ENCODE data around the gene YES1.
"Not testable (repeated sequence)": the region's sequence is repeated elsewhere in the genome, so short reads cannot be mapped to it uniquely, and the experiment has no call there.

Gene YES1

DNA sequence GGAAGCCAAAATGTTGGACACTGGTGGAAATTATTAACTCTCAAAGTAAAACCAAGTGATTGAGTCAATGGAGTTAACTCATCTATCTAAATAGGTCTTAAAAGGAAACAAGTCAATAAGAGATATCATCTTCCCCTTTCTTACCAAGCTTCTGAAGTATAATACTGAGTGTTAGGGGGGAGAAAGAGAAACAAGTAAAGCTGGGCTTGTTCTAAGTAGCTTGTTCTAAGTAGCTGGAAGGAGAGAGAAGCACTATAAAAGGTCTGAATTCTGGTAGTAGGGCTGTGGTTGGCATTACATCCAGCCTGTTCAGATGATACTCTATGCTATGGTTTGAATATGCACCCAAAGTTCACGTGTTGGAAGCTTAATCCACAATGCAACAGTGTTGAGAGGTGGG, 26.8 kb downstream of the YES1 start:
- DNase-seq (ENCODE audit: low read depth in 3 of 3, low spot score in 1 of 3): no peak

DNA sequence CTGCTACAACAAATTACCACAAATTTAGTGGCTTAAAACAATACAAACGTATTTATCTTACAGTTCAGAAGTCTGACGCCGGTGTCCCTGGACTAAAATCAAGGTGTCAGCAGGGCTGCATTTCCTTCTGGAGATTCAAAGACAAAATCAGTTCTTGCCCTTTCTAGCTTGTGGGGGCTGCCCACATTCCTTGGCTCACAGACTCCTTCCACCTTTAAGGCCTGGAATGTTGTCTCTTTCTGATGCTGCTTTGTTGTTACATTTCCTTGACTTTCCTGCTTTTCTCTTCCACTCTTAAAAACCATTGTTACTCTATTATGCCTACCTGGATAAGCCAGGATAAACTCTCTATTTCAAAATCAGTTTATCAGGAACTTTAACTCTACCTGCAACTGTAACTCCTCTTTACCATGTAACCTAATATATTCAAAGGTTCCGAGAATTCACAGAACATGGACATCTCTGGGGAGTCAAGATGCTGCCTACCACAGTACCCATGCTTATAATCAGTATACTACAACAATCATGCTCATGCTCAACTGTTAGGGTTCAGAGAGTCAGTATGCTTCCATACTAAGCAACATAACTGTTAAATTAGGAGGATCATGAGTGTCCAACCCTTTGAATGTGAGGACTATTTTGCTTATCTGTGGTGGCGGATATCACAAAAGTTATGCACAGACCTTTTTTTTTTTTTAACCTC, 27.4 kb downstream of the YES1 start:
- no peak for DNase-seq (ENCODE audit: low read depth in 3 of 3, low spot score in 1 of 3)

DNA sequence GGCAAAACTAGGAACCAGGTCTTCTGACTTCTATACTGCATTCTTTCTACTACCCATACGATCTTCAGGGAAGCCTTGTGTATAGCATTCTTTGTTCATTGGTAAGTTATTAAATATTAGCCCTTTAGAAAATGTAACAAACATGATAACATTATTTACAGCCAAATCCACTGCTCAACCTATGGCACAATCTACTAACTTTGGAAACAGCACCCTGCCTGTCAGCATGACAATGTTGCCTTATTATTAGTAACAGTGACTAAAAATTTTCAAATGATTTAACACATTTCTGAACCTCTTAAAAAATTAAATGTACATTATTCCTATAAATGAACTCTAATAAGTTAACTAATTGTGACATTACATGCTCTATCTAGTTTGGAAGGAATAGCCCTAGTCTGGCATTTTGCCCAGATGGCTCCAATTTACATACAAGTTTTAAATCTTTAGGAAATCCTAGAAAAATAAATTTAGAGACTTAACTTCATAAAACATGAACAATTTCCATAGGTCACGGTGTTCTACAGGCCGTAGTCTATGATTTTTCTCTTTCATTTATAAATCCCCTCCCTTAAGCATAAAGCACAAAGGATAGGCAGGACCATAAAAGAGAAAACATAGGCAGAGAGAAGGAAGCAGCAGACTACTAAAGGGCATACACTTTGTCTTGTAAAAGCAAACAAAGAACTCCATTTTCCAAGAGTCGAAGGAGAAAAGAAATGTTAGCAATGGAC, 33.7 kb downstream of the YES1 start:
- no peak for DNase-seq (ENCODE audit: low read depth in 3 of 3, low spot score in 1 of 3)

GRCh38 chr18:777021-777420, 35.0 kb downstream of the YES1 start:
- no peak for DNase-seq (ENCODE audit: low read depth in 3 of 3, low spot score in 1 of 3)

GRCh38 chr18:776044-776443, 36.0 kb downstream of the YES1 start:
- DNase-seq (ENCODE audit: low read depth in 3 of 3, low spot score in 1 of 3): not testable (repeated sequence)

DNA sequence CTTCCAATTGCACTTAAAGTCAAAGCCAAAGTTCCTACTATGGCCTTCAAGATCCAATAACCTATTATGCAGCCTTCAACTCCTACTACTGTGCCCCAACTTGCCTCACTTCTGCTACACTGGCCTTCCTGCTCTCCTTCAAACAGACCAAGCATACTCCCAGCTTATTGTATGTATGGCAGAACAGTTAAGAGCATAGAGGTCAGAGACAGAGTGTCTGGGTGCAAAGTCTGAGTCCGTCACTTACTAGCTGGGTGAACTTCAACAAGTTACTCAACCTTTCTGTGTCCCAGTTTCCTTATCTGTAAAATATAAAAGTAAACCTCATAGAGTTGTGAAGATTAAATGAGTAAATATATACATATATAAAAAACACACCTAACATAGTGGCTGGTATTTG, 37.2 kb downstream of the YES1 start:
- DNase-seq (ENCODE audit: low read depth in 3 of 3, low spot score in 1 of 3): no peak

DNA sequence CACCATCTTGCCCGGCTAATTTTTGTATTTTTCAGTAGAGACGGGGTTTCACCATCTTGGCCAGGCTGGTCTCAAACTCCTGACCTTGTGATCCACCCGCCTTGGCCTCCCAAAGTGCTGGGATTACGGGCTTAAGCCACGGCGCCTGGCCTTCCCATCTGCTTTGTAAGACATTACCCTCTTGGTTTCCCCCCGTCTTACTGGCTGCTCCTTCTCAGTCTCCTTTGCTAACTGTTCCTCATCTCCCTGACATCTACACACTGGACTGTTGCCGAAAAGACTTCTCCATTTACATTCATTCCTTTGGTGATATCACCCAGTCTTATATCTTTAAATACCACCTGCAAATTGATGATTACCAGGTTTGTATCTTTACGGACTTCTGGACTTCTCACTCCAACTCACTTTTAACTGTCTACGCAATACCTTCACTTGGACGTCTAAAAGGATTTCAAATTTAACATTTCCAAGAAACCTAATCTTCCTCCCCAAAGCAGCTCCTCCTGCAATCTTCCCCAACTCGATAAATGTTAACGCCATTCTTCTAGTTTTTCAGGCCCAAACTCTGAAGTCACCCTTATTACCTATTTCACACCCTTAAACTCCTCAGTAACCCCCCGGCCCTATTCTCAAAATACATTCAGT, 37.9 kb downstream of the YES1 start:
- no peak for DNase-seq (ENCODE audit: low read depth in 3 of 3, low spot score in 1 of 3)

- no peak for DNase-seq (ENCODE audit: low read depth in 3 of 3, low spot score in 1 of 3)
Observed at GRCh38 chr18:770583-770961, 41.5 kb downstream of the YES1 start.

DNA sequence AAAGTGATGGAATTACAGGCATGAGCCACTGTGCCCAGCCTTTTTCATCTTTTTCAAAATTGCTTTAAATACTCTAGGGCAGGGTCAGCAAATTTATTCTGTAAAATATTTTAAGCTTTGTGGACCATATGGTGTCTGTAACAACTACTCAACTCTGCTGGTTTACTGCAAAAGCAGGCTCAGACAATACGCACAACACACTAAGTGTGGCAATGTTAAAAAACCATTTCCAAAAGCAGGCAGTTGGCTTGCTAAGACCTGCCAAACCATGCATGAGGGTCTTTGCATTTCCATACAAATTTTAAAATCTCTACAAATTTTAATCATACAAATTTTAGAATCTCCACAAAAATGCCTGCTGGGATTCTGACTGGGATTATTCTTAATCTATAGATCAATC, 44.1 kb downstream of the YES1 start:
- DNase-seq (ENCODE audit: low read depth in 3 of 3, low spot score in 1 of 3): no peak

DNA sequence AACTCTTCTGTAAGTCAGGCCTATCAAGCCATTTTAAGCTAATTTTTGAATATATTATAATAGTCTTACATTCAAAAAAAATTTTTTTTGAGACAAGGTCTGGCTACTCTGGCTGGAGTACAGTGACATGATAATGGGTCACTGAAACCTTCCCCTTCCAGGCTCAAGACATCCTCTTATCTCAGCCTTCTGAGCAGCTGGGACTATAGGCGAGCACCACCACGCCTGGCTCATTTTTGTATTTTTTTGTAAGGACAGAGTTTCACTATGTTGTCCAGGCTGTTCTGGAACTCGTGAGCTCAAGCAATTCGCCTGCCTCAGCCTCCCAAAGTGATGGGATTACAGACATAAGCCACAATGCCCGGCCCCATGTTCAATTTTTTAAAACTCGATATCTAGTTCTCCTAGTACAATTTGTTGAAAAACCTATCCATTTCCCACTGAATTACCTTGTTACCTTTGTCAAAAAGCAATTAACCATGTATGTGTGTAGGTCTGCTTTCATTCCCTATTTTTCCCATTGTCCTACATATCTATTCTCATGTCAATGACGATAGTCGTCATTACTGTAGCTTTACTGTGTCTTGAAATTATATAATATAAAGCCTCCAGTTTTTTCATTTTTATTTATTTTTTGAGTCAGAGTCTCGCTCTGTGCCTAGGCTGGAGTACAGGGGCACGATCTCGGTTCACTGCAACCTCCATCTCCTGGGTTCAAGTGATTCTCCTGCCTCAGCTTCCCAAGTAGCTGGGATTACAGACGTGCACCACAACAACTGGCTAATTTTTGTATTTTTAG, 44.8 kb downstream of the YES1 start:
- no peak for DNase-seq (ENCODE audit: low read depth in 3 of 3, low spot score in 1 of 3)

GRCh38 chr18:766550-766860, 45.5 kb downstream of the YES1 start:
- DNase-seq (ENCODE audit: low read depth in 3 of 3, low spot score in 1 of 3): no peak

- DNase-seq (ENCODE audit: low read depth in 3 of 3, low spot score in 1 of 3): no peak
Observed at GRCh38 chr18:765764-766549, 46.1 kb downstream of the YES1 start.

DNA sequence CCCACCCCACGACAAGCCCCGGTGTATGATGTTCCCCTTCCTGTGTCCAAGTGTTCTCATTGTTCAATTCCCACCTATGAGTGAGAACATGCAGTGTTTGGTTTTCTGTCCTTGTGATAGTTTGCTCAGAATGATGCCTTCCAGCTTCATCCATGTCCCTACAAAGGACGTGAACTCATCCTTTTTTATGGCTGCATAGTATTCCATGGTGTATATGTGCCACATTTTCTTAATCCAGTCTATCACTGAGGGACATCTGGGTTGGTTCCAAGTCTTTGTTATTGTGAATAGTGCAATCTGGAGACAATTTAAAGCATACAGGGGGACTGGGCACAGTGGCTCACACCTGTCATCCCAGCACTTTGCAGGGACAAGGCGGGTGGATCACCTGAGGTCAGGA, 52.2 kb downstream of the YES1 start:
- DNase-seq (ENCODE audit: low read depth in 3 of 3, low spot score in 1 of 3): not testable (repeated sequence)

DNA sequence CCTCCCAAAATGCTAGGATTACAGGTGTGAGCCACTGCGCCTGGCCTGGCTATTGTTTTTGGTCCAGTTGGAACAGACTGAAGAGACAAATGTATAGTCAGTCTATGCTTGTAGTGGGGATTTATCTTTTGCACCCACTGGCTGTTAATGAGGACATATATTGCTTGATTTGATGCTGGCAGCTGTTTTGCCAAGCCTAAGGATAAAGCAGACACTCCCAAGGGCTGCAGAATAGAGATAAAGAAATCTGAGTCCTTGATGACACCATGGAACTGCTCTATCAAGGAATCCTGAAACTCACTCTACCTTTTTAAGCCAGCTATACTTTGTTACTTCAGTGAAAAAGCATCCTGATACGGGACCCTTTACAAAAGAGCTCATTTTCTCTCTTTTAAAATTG, 56.5 kb downstream of the YES1 start:
- DNase-seq (ENCODE audit: low read depth in 3 of 3, low spot score in 1 of 3): no peak

DNA sequence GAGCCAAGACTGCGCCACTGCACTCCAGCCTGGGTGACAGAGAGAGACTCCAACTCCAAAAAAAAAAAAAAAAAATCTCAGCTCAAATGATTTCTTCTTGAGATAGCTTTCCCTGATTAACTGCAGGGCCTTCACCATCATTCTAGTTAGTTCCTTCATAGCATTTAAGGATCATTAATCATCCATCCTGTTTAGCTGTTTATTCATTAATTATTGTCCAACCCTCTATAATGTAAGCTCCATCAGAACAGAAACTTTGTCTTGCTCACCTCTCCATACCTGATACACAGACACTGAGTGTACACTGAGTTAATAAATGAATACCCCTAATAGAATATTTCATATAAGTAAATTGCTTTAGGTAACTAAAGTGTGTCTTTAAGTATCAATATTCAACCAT, 57.4 kb downstream of the YES1 start:
- DNase-seq (ENCODE audit: low read depth in 3 of 3, low spot score in 1 of 3): no peak

- DNase-seq (ENCODE audit: low read depth in 3 of 3, low spot score in 1 of 3): no peak
Observed at GRCh38 chr18:750456-750855, 61.6 kb downstream of the YES1 start.

DNA sequence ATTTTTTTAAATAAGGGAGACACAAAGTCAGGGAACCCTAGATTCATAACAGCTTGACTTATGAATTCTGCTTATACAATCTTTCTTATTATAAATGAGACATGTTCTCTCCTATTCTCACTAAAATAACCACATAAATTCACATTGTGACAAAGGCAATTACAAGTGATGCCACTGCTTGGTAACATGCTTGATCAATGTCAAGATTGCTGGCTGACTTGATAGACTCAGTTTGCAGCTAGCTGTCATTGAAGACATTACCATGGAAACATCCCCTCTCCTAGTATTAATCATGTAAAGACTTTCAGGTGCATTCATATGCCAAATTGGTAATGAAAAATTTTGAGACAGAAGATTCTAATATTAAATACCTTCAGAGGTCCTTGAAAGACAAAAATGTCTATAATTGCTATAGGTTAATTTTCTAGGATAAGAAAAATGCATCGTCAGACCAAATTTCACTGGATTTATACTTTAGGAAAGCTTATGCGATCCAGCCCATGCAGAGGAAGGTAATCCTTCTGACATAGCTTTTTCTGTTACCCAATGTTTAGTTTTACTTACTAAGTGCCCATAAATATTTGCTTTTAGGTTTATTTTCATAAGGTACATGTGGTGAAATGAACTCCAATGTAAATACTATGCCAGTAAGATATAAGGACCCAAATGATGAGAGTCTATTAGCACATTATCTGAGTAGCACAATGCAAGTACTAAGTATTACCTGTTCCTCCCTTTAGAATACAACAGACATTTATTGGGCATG, 67.0 kb downstream of the YES1 start:
- DNase-seq (ENCODE audit: low read depth in 3 of 3, low spot score in 1 of 3): no peak

- DNase-seq (ENCODE audit: low read depth in 3 of 3, low spot score in 1 of 3): no peak
Observed at GRCh38 chr18:741931-742512, 70.0 kb downstream of the YES1 start.

DNA sequence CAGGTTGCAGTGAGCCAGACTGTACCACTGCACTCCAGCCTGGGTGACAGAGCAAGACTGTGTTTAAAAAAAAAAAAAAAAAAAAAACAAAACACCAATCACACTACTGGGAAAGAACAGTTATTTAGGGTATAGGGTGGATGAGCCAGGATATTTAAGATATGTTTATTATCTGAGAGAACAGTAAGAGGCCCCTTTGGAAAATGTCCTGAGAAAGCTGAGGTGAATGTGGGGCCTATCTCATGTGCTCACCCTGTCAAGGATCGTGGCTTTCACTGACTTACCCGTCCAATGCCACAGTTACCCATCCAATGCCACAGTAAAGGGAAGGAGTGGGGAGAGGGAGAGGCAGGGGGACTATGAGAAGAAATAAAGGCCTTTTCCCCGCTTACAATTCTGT, 79.7 kb downstream of the YES1 start:
- no peak for DNase-seq (ENCODE audit: low read depth in 3 of 3, low spot score in 1 of 3)

DNA sequence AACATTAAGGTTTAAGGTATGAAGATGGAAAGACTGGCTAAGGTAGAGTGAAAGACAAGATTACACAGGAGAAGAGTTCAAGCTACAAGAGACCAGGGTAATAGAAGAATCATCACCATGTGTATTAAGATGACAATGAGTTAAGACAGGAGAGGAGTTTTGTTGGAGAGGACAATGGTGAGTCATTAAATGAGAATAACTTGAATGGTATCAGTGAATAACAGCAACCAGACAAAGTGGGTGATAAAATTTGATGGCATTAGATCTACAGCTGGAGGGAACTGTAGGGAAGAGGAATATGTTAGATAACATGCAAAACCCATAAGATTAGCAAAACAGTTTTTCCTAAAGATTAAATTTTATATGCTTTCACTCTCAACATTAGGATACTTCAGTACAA, 80.9 kb downstream of the YES1 start:
- no peak for DNase-seq (ENCODE audit: low read depth in 3 of 3, low spot score in 1 of 3)
